DLD1 (cell line): ENCODE data around the gene SLC1A7.

Experiments used
- in situ Hi-C: cut with HindIII; loops from 2 replicates; pipeline ENCODE4 v1.10.0; 2017; ENCODE audit warnings: low sequenced_read_pairs

The SLC1A7 gene

GRCh38 chr1:53160924-53161378 is 18.5 kb upstream of the SLC1A7 start:
- in situ Hi-C loops: no loop called here

GRCh38 chr1:53158900-53159299 is 16.5 kb upstream of the SLC1A7 start:
- in situ Hi-C loops: no loop called here

DNA sequence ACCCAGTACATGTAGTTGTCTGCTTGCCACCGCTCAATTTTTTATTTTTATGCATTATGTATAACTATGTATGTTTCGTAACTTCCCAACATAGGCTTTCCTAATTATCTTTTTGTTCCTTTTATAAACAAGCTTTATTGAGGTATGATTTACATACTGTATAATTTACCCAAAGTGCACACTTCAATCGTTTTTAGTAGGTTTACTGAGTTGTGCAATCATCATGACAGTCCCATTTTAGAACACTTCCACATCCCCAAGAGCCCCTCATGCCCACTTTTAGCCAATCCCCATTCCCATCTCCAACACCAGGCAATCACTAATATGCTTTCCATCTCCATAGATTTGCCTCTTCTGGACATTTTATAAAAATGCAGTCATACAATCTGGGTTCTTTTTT is 14.3 kb upstream of the SLC1A7 start:
- in situ Hi-C loops: no loop called here

DNA sequence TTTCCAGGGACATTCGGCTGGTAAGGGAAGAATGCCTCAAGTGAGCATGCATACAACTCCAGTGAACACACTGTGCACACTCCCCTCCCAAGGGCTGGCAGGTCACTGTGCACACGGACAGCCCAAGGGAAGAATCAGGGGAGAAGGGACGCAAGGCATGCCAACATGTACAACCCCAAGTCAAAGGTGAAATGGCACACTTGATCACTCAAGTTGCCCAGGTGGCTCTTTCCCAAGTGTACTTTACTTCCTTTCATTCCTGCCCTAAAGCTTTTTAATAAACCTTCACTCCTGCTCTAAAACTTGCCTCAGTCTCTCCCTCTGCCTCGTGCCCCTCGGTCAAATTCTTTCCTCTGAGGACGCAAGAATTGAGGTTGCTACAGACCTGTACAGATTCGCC is 13.5 kb upstream of the SLC1A7 start:
- in situ Hi-C loops: no loop called here

- in situ Hi-C loops: no loop called here
These were observed 13.1 kb upstream of the SLC1A7 start for GRCh38 chr1:53155534-53155933.

DNA sequence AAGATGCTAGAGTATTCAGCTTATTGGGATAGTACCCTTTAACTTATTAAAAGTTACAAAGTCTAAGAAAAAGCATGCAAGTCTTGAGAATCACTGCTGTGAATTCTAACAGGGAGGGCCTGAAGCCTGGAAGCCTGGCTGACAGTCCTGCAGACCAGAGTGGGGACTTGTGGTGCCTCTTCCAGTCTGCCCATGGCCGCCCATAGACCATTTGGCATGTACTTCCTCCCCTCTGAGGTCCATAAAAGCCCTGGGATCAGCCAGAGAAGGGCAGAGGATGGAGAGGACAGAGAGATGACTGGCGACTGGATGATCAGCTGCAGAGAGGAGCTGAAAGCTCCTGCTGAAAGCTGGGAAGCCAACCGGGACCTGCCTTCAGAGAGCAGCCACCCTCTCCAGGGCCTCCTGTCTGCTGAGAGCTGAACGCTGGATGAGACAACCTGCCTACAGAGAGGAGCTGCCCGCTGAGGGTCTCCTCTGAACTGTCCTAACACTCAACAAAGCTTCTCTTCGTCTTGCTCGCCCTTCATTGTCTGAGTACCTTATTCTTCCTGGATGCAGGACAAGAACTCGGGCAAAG is 12.5 kb upstream of the SLC1A7 start:
- in situ Hi-C loops: no loop called here

DNA sequence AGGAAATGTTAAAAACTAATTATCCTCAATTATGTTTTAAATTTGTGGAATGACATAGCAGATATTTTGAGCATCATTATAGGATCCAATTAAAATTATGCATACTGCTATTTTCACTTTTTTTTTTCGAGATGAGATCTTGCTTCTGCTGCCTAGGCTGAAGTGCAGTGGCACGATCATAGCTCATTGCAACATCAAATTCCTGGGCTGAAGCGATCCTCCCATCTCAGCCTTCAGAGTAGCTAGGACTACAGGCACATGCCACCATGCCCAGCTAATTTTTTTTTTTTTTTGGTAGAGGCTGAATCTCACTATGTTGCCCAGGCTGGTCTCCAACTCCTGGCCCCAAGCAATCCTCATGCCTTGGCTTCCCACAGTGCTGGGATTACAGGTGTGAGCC is 11.3 kb upstream of the SLC1A7 start:
- in situ Hi-C loops: no loop called here

DNA sequence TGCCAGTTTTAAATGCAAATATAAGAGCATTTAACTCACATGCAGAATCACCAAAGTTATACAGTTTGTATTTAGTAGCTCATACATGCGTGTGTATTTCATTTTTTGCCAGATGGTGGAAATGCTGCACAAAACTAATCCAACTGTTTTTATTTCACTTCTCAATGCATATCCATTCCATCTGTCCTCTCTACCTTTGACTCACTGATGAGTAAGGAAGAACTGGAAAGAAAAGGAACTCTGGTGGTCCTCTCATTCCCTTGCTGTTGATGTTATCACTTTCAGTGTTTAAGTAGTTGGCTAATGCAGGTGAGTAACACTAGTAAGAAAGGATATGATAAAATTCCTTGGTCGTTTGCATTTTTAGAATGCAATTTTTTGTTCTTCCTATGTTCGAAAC is 5.7 kb upstream of the SLC1A7 start:
- in situ Hi-C loops: no loop called here

DNA sequence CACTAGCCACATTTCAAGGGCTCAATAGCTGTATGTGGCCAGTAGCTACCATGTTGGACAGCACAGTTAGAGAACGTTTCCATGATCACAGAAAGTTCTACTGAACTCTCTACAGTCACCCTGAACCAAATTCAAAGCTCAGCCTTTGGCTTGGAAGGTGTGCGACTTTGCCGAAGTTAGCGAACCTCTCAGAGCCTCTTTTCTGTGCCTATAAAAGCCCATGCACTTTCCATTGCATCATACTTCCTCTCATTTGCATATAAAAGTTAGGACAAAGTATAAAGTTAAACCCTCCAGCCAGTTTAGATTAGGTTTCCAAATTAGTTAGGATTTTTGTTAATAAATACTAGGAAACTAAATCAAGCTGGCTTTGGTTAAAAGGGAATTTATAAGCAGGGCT is 4.7 kb upstream of the SLC1A7 start:
- in situ Hi-C loops: no loop called here

DNA sequence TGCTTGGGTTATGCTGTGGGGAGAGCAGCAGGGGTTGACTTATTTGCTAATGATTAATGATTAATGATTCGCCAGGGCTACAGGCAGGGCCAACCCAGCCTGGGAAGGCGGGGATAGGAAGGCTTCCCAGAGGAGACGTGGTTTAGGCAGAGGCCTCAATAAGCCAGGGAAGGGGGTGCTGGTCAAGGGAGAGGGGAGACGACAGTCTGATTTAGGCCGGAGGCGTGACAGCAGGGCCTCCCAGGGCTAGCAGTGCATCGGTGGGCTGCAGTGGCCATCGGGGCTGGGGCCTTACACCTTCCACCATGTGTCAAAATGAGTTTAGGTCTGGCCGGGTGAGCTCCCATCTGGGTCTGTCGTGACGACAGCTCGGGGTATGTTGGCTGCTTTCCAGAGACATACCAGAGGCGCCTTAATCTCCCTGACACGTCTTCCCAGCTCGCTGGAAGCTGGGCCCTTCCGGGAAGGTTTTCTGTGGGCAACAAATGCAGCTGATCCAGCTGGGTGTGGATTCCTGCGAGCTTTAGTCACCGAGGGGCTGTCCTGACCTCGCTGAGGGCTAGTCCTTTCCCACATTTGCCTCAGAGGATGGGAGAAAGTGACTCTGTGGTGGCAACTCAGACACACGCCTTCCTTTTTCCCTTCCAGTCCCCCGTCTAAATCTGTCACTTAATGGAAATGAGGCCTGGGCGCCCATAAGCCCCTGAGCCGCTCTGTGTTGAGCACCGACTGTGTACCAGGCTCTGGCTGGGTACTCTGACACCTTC is 3.7 kb upstream of the SLC1A7 start:
- in situ Hi-C loops: no loop called here

GRCh38 chr1:53145619-53145941 is 3.1 kb upstream of the SLC1A7 start:
- in situ Hi-C loops: no loop called here

GRCh38 chr1:53145051-53145600 is 2.7 kb upstream of the SLC1A7 start:
- in situ Hi-C loops: no loop called here

DNA sequence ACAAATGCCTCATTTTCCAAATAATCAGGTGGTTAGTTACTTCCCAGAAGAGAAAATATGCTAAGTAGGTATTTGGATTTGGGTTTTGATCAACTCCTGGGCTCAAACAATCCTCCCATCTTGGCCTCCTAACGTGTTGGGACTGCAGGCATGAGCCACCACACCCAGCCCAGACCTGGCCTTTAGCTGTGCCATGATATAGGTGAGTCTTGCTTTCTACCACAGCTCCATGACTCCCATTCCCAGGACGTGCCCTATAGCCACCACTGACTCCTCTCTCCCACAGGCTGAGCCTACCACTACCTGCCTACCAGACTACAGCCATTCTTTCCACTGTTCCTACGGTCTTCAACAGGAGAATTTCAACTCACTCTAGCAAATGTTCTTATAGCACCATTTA is 1.8 kb upstream of the SLC1A7 start:
- in situ Hi-C loops: no loop called here

DNA sequence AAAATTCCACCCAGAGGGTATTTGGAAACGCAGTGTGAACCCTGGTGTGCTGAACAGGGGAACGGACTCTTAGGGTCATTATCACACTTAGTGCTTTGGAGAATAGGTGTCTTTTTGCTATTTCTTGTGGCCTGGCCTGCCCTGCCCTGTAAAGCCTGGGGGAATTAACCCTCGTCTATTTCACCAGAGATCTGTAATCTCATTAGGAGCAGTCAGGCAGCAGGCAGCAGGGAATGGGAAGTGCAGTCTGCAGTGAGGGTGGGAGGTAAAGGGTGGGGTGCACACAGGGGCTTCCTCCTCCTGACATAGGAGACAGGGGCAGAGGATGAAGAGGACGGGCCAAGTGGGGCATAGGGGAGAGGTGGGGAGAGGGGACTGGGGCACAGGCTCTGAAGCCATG is 1.1 kb upstream of the SLC1A7 start:
- in situ Hi-C loops: no loop called here

DNA sequence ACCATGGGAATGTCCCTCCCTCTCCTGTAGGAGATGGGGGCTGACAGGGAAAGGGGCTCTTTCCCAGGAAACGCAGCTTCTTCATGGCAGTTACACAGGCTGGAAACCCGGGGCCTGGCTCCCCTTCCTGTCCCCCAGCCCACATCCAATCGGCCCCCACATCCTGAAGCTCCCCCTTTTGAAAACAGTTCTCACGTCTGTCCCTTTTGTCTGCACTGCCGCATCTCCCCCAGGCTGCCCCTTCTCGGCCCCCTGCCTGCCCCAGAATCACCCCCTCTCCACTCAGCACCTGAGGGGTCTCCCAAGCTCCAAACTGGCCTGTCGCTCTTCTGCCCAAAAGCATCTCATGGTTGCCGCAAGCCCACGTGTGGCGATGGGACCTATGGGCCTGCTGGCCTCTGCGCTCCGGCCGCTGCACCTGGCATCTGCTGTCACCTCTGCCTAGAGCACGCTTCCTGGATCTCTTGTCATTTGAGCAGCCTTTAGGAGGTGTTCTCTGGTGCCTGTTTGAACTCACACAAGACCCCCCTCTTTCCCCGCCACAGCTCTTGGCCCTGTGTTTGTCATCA is 867 bp downstream of the SLC1A7 start:
- in situ Hi-C loops: no loop called here

DNA sequence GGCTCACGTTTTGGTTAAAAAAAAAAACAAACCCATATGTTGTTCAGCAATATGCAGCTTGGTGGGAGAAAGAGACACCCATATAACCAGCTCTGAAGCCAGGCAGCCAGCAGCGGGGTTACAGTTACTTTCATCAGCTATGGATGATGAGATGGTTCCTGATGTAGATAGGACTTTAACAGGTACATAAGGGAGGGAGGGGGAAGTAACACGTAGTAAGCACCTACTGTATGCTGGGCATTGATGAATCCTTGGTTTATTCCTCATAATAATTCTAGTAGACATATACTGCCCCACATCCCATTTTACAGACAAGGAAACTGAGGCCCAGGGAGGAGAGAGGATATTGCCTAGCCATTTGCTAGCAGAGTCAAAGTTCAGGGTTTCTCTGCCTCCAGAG is 2.0 kb downstream of the SLC1A7 start:
- in situ Hi-C loops: no loop called here

GRCh38 chr1:53139951-53140361 is 2.5 kb downstream of the SLC1A7 start:
- in situ Hi-C loops: no loop called here

DNA sequence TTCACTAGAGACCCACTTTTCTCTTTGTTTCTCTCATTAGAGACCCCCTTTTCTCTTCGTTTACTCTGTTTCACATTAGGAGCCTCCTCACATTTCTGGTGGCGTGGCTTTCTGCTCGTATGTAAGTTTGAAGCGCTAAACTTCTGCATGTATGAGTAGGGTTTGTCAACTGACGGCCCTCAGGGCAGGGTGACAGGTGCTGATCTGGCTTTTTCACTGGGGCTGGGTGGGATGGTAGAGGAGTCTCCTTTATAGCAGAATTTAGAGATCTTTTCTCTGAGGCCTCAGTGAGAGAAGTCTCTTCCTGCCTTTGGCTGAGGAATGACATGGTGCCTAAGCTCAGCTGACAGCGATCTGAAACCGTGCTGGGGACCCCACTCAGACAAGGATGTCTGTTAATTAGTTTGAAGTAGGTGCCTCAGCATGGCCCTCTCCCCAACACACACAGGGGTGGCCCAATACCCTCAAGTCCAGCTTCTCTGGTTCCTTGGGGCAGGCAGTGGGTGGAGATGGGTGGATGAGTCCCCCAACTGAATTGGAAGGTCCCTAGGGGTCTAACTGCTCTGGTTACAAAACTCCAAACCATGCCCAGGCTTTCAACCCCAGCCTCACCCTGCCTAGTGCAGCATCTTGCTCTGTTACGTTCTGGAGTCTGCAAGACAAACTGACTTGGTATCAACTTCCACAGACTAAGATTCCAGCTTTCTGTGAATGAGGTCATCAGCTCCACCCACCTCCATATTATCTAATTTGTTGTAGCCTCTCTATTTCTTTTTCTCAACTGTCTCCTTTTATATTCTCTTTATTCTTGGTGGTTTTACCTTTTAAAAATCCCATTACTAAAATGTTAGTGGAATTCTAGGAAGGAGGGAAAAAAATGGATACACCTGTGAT is 3.2 kb downstream of the SLC1A7 start:
- in situ Hi-C loops: no loop called here

DNA sequence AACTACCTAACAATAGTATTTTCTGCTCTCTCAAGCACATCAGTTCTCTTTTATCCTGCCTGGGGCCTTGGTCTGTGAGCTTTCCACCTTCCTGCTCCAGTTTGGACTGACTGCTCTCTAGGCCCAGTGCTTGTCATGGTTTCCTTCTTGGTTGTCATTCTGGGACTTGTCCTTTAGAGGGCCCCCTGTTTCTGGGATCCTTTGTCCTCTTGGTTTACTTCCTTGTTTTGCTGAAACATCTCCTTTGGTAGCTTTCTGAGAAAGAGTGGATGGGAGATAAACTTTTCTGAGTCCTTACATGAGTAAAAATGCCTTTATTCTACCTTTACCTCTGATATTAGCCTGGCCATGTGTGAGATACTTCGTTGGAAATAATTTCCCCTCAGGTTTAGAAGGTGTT is 4.7 kb downstream of the SLC1A7 start:
- in situ Hi-C loops: no loop called here

DNA sequence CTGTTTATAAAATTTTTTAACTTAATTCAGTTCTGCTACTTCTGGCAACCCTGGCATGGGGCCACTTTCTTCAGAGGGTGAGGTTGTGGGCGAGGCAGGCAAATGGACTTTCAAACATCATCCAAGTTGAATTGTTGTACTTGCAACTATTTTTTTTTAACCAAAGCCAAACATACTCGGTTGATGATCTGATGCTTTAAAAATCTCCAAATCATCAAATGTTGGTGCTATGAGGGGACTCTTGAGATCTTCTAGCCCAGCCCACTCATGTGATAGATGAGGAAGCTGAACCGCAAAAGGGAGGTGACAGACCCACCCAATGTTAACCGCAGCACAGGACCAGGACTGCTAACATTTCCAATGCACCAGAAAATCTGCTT is 6.7 kb downstream of the SLC1A7 start:
- in situ Hi-C loops: no loop called here

DNA sequence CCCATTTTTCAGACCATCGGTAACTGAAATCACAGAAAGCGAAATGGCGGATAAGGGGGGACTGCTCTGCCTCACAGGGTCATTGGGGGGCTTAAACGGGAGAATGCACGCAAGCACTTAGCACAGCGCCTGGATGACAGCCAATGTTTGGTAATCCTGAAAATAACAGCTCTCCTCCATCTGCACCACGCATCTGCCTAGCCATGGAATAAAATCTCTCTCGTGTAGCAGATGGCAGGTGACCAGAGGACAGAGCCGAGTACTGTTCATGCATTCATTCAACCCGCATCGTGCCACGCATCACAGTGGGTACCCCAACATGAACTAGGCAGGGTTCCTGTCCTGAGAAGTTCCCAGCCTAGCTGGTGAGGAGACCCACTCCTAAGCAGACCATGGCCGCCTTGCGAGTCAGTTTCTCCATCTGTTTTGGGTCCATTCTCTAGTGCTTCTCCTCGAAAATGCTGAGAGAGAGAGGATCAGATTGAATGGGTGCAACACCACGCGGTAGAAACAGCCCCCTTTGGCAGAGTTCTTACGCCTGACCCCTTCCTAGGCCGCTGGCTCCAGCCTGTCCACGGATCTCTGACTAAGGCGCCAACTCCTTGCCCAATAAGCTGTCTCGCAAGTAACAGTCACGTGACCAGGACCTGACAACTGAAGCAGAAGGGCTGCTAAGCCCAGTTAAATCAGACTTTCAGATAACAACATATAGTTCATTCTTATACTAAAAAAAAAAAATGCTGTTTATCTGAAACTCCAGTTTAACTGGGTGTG is 7.3 kb downstream of the SLC1A7 start:
- in situ Hi-C loops: no loop called here
